Upper lobe of right lung (tissue), 1 donor: ENCODE results near the gene TMEM239. TPM values are rescaled to one million over a fixed set of nuclear protein-coding genes. Genes with fewer than 3 reads are reported as not detected.
"Not testable (repeated sequence)": the region's sequence is repeated elsewhere in the genome, so short reads cannot be mapped to it uniquely, and the experiment has no call there.

Source experiments
- ATAC-seq: fragments of 200-7000 bp; cut with Tn5 transposase; one replicate; pipeline ENCODE4 v1.9.1; 2020; ENCODE audit warnings: mild to moderate bottlenecking, moderate library complexity
- DNase-seq: peaks from one replicate; pipeline ENCODE4 v3.0.0-alpha.2; 2020
- H3K27ac ChIP-seq: fragments of 200-600 bp; one replicate; pipeline ENCODE4 v1.8.0; 2022
- H3K27me3 ChIP-seq: fragments of 200-600 bp; one replicate; pipeline ENCODE4 v1.8.0; 2022; ENCODE audit warnings: mild to moderate bottlenecking
- H3K36me3 ChIP-seq: fragments of 200-600 bp; one replicate; pipeline ENCODE4 v1.8.0; 2022
- H3K4me1 ChIP-seq: fragments of 200-600 bp; one replicate; pipeline ENCODE4 v1.8.0; 2022
- H3K4me3 ChIP-seq: fragments of 200-600 bp; one replicate; pipeline ENCODE4 v1.8.0; 2022; ENCODE audit warnings: mild to moderate bottlenecking
- H3K9me3 ChIP-seq: fragments of 200-600 bp; one replicate; pipeline ENCODE4 v1.8.0; 2022
- intact Hi-C: fragments of 100-400 bp; cut with DNase I; formaldehyde crosslinking; loops from one replicate; pipeline ENCODE4 v1.11.0; 2022
- long read RNA-seq: library from polyadenylated mRNA; unstranded; transcript quantifications from one replicate; pipeline ENCODE4 v2.0.0, GENCODE V29; 2021
- total RNA-seq: library from RNA; stranded (reverse); fragmentation: NEBNext Ultra II Directional; extraction: Animal tissue kit (Norgen Biotek cat#: 25700); gene quantifications from one replicate; pipeline ENCODE4 v1.2.1, GENCODE V29; 2021
- TF ChIP-seq, protein P1 (sequence below): fragments of 200-600 bp; IDR thresholded peaks from one replicate; pipeline ENCODE4 v1.8.0; 2022; ENCODE audit warnings: antibody characterized with exemption
- donor health status: DM: no; HTN: yes; CAD: no; lungs with severe emphysema.

TMEM239 gene
- total RNA-seq = not detected
- long read RNA-seq = 0 reads

GRCh38 chr20:2816030-2816582 lies at the start of gene TMEM239:
Gene TMEM239, plus strand, starts transcription at chr20:2816364. Its CDS starts 191 bp downstream, at chr20:2816555.
- Histone ChIP-seq H3K36me3 (no peaks in the 10 kb centered on the region), H3K27me3 (peaks cover 27% of the 10 kb centered on the region), H3K27ac (no peak within 1 kb of the TSS), H3K4me3 (no peak within 1 kb of the TSS), H3K9me3 (no peaks in the 10 kb centered on the region), H3K4me1 (no peaks in the 10 kb centered on the region)
- no peak for ATAC-seq
- intact Hi-C loops = no loop called here
- DNase-seq = no peak
- TF ChIP-seq, protein P1, sequence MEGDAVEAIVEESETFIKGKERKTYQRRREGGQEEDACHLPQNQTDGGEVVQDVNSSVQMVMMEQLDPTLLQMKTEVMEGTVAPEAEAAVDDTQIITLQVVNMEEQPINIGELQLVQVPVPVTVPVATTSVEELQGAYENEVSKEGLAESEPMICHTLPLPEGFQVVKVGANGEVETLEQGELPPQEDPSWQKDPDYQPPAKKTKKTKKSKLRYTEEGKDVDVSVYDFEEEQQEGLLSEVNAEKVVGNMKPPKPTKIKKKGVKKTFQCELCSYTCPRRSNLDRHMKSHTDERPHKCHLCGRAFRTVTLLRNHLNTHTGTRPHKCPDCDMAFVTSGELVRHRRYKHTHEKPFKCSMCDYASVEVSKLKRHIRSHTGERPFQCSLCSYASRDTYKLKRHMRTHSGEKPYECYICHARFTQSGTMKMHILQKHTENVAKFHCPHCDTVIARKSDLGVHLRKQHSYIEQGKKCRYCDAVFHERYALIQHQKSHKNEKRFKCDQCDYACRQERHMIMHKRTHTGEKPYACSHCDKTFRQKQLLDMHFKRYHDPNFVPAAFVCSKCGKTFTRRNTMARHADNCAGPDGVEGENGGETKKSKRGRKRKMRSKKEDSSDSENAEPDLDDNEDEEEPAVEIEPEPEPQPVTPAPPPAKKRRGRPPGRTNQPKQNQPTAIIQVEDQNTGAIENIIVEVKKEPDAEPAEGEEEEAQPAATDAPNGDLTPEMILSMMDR = no peak

DNA sequence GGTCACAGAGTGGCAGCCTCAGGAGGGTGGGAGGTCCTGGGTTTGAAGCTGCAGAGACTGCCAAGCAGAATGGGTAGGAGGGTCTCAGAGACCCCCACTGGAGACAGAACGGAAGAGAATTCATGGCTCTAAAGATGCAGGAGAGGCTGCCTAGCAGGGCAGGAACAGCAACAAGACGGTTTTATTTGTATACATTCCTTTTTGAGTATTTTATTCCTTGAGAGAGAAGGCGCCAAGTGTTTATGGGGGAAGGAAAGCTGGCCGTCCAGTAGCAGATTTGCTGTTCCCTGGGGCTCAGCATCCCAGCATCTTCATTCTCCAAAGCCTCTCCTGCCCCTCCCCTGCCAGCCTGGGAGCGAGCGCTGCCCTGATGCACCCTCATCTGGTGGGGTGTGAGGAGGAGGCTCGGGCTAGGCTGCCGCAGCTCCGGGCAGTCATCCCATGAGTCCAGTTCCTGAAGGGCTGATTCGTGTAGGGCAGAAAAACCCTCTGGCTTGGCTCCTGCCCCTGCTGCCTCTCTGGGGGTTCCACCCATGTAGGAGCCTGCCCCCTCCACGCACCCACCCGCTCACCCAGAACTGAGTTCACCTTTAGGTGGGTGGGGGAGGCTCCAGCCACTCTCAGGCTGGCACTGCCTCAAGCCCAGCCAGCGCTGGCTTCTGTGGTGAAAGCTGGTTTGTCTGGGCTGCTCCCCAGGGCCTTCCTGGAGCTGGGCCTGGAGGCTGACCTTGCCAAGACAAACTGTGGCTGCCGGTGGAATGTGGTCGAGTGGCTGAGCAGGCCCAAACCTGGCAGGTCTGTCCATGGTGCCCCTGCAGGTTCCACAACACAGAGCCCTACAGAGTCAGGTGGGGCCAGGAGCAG lies 48.2 kb upstream of the TMEM239 start:
- DNase-seq = peak; percentile 93
- TF ChIP-seq, protein P1 = no peak
- peak; percentile 97 for ATAC-seq
- peaks cover 9% of the 10 kb centered on the region for H3K27me3 ChIP-seq
- H3K9me3 ChIP-seq = no peaks in the 10 kb centered on the region
- H3K4me1 ChIP-seq = no peaks in the 10 kb centered on the region
- no peaks in the 10 kb centered on the region for H3K36me3 ChIP-seq
- intact Hi-C loops = no loop called here
- H3K4me3 ChIP-seq = no peak overlapping the region
- no peak overlapping the region for H3K27ac ChIP-seq

DNA sequence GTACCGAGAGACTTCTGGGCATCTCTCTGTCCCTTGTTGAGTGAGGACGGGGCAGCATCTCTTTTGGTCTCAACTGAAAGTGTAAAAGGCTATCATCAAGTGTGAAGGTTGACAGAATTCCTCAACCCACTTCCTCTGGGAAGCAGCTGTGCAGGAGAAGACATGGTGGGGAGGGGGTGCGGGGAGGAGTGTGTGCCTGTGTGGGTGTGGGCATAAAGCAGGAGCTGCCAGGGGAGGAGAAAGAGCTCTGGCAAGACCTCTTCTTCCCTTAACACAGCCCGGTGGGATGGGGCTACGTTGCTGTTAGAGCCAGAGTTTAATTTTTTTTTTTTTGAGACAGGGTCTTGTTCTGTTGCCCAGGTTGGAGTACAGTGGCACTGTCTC lies 47.5 kb upstream of the TMEM239 start:
- Histone ChIP-seq H3K27ac (no peak overlapping the region), H3K36me3 (no peaks in the 10 kb centered on the region), H3K4me1 (no peaks in the 10 kb centered on the region), H3K4me3 (no peak overlapping the region), H3K9me3 (no peaks in the 10 kb centered on the region), H3K27me3 (peaks cover 9% of the 10 kb centered on the region)
- ATAC-seq = peak; percentile 6
- TF ChIP-seq, protein P1 = no peak
- DNase-seq = no peak
- intact Hi-C loops = no loop called here

GRCh38 chr20:2770091-2770490 lies 46.1 kb upstream of the TMEM239 start:
- ATAC-seq, H3K36me3 ChIP-seq: not testable (repeated sequence)

GRCh38 chr20:2771631-2772080 lies 44.5 kb upstream of the TMEM239 start:
- Histone ChIP-seq H3K36me3 (no peaks in the 10 kb centered on the region), H3K27ac (no peak overlapping the region), H3K27me3 (peaks cover 16% of the 10 kb centered on the region), H3K9me3 (peaks cover 3% of the 10 kb centered on the region), H3K4me1 (no peaks in the 10 kb centered on the region), H3K4me3 (no peak overlapping the region)
- TF ChIP-seq, protein P1 = no peak
- intact Hi-C loops = no loop called here
- no peak for DNase-seq
- no peak for ATAC-seq

More at GRCh38 chr20:2770091-2770490, 46.1 kb upstream of the TMEM239 start:
- peaks cover 16% of the 10 kb centered on the region for H3K27me3 ChIP-seq
- H3K4me1 ChIP-seq, intact Hi-C loops, H3K27ac ChIP-seq, H3K9me3 ChIP-seq, H3K4me3 ChIP-seq, DNase-seq: not testable (repeated sequence)

GRCh38 chr20:2773812-2774211 lies 42.4 kb upstream of the TMEM239 start:
- no peak overlapping the region for H3K27ac ChIP-seq
- intact Hi-C loops = no loop called here
- TF ChIP-seq, protein P1 = no peak
- H3K27me3 ChIP-seq = peaks cover 8% of the 10 kb centered on the region
- H3K4me1 ChIP-seq = no peaks in the 10 kb centered on the region
- no peak overlapping the region for H3K4me3 ChIP-seq
- DNase-seq (no peak), ATAC-seq (no peak)
- peaks cover 3% of the 10 kb centered on the region for H3K9me3 ChIP-seq
- H3K36me3 ChIP-seq = no peaks in the 10 kb centered on the region
